NCI-H526 (cell line): ENCODE measurements around the gene IGSF9.

Experiments
- DNase-seq, 2 experiments: peaks; one replicate each; lab custom pipeline; 2025; lab: John Stamatoyannopoulos, UW

IGSF9 gene

GRCh38 chr1:159974350-159974965 is 29.0 kb upstream of the IGSF9 start:
- DNase-seq: no peak

- no peak for DNase-seq
Observed at GRCh38 chr1:159973350-159973940, 28.0 kb upstream of the IGSF9 start.

GRCh38 chr1:159972443-159973205 is 27.2 kb upstream of the IGSF9 start:
- DNase-seq: no peak

GRCh38 chr1:159970932-159971342 is 25.5 kb upstream of the IGSF9 start:
- DNase-seq: peak in 1 of 2 experiments; percentile 15

- no peak for DNase-seq
Observed at GRCh38 chr1:159968901-159969300, 23.5 kb upstream of the IGSF9 start.

- no peak for DNase-seq
Observed at GRCh38 chr1:159965263-159965662, 19.9 kb upstream of the IGSF9 start.

- DNase-seq: no peak
Observed at GRCh38 chr1:159964144-159964543, 18.7 kb upstream of the IGSF9 start.

- no peak for DNase-seq
Observed at GRCh38 chr1:159962176-159962575, 16.8 kb upstream of the IGSF9 start.

GRCh38 chr1:159961636-159962035 is 16.2 kb upstream of the IGSF9 start:
- DNase-seq: no peak

- no peak for DNase-seq
Observed at GRCh38 chr1:159960721-159961381, 15.4 kb upstream of the IGSF9 start.

- DNase-seq: no peak
Observed at GRCh38 chr1:159959451-159959850, 14.0 kb upstream of the IGSF9 start.

- no peak for DNase-seq
Observed at GRCh38 chr1:159958719-159959380, 13.4 kb upstream of the IGSF9 start.

- no peak for DNase-seq
Observed at GRCh38 chr1:159957824-159958268, 12.4 kb upstream of the IGSF9 start.

- DNase-seq: no peak
Observed at GRCh38 chr1:159955456-159955855, 10.0 kb upstream of the IGSF9 start.

GRCh38 chr1:159953536-159954515 is 8.4 kb upstream of the IGSF9 start, which contains the start of gene SLAMF9:
Gene SLAMF9 (minus strand): TSS chr1:159954237. CDS start chr1:159954137, 100 bp downstream.
- DNase-seq: no peak

GRCh38 chr1:159952932-159953331 is 7.5 kb upstream of the IGSF9 start:
- DNase-seq: no peak

GRCh38 chr1:159951551-159951950 is 6.1 kb upstream of the IGSF9 start:
- no peak for DNase-seq

- no peak for DNase-seq
Observed at GRCh38 chr1:159951016-159951415, 5.6 kb upstream of the IGSF9 start.

GRCh38 chr1:159949981-159950381 is 4.6 kb upstream of the IGSF9 start:
- no peak for DNase-seq

- no peak for DNase-seq
Observed at GRCh38 chr1:159949123-159949522, 3.7 kb upstream of the IGSF9 start.

GRCh38 chr1:159947942-159948341 is 2.5 kb upstream of the IGSF9 start:
- no peak for DNase-seq
